ENCODE results near the gene SLC30A1. TPM values are rescaled to one million over a fixed set of nuclear protein-coding genes. Genes with fewer than 3 reads are reported as not detected.
A peak's percentile ranks its signal among the peaks of the same experiment; 100 is the strongest.

SLC30A1 gene
- total and polyA plus RNA-seq, 2 of the 13 experiments (the other 11 are each of a cell fraction or from before 2014, with no cell fraction given), result 5.9 to 24.4 TPM

GRCh38 chr1:211606332-211606913 lies 27.5 kb upstream of the SLC30A1 start:
- no peak overlapping the region for H2AFZ ChIP-seq (ENCODE audit: low read length)
- peak overlapping the region; percentile 54 for H3K9ac ChIP-seq (ENCODE audit: insufficient read depth, low read depth, low read length)
- H3K4me3 ChIP-seq (replicated peaks in 1 of 3; ENCODE audit: insufficient read depth in 1 of 3, low read depth in 2 of 3, low read length in 3 of 3), result peak overlapping the region; percentile 42 to 65 (median 48)
- H3K79me2 ChIP-seq (ENCODE audit: insufficient read depth, low read length), result peaks cover 23% of the 10 kb centered on the region
- CTCF ChIA-PET (ENCODE audit: low intra/inter-chr PET ratio, low total read pairs), result no interaction called here
- POLR2A ChIA-PET, result interaction anchor here (0.7 to 10.6 kb wide), 11 partner anchors 10 to 86 kb away, joined by 3 to 100 read pairs (median 4); partner anchors contain the start of gene SLC30A1
- no peaks in the 10 kb centered on the region for H4K20me1 ChIP-seq (ENCODE audit: insufficient read depth, low read length)
- DNase-seq (ENCODE audit: low spot score) (peak; percentile 53), FAIRE-seq (peak; percentile 62), ATAC-seq (peak; percentile 42)
- no peaks in the 10 kb centered on the region for H3K9me3 ChIP-seq (ENCODE audit: low read length)
- 48% methylated on average over 8 of the region's 8 CpGs for WGBS (ENCODE audit: low lambda C conversion rate)
- H3K27me3 ChIP-seq (ENCODE audit: control insufficient read depth in 1 of 2, insufficient read depth in 2 of 2, low read length in 2 of 2), result no peaks in the 10 kb centered on the region
- H3K27ac ChIP-seq (ENCODE audit: extremely low read length, insufficient read depth, low read length), result no peak overlapping the region
- in situ Hi-C loops (cut with HindIII; ENCODE audit: extremely low pct_ligation_motif_present, low pct_unique_long_range_greater_than_20kb) (no loop called here), intact Hi-C loops (cut with micrococcal nuclease; ENCODE audit: unreplicated experiment) (no loop called here)
- BruUV-seq (replicated peaks), result no TSS peak
- no peaks in the 10 kb centered on the region for H3K36me3 ChIP-seq (replicated peaks in 1 of 2; ENCODE audit: control insufficient read depth in 1 of 2, insufficient read depth in 2 of 2, low read length in 2 of 2)
- peak overlapping the region; percentile 68 for H3K4me2 ChIP-seq (ENCODE audit: low read depth, low read length)
- H3K4me1 ChIP-seq (ENCODE audit: insufficient read depth, low read length), result peaks cover 93% of the 10 kb centered on the region
- TF ChIP-seq HCFC1 (IDR thresholded peaks at IDR 0.05; ENCODE audit: low read depth, low read length), result no peak
- TF ChIP-seq NFYC (CRISPR knock-in tag; IDR thresholded peaks at IDR 0.05), result peak; percentile 14; the same call in 1 of the 2 replicates
- TF ChIP-seq NR0B2 (CRISPR knock-in tag; IDR thresholded peaks at IDR 0.05), result no peak
- peak; percentile 83 for TF ChIP-seq DRAP1 (CRISPR knock-in tag; IDR thresholded peaks at IDR 0.05)
- TF ChIP-seq E2F2 (CRISPR knock-in tag; IDR thresholded peaks at IDR 0.05; ENCODE audit: borderline replicate concordance), result no peak
- no peak for TF ChIP-seq CREB3 (CRISPR knock-in tag; IDR thresholded peaks at IDR 0.05)
- TF ChIP-seq CHD2 (IDR thresholded peaks at IDR 0.05; ENCODE audit: low read depth, low read length), result no peak
- peak; percentile 22; the same call in 1 of the 2 replicates for TF ChIP-seq POLR2G (IDR thresholded peaks at IDR 0.05; ENCODE audit: low read depth, low read length)
- TF ChIP-seq ZNF644 (CRISPR knock-in tag; IDR thresholded peaks at IDR 0.05; ENCODE audit: low read depth), result no peak
- no peak for TF ChIP-seq TEF (CRISPR knock-in tag; IDR thresholded peaks at IDR 0.05)
- TF ChIP-seq TCF7L2 (IDR thresholded peaks at IDR 0.05; ENCODE audit: low read depth, low read length), result no peak
- peak; percentile 43; the same call in 1 of the 2 replicates for TF ChIP-seq TAF1 (CRISPR knock-in tag; IDR thresholded peaks at IDR 0.05)
- TF ChIP-seq CHCHD3 (CRISPR knock-in tag; IDR thresholded peaks at IDR 0.05), result no peak
- TF ChIP-seq RBFOX2 (IDR thresholded peaks at IDR 0.05; ENCODE audit: low read depth, low read length), result 0 out of 2 replicates have a peak, but pooled peaks have one; percentile 31
- 0 out of 2 replicates have a peak, but pooled peaks have one; percentile 55 for TF ChIP-seq ZNF431 (CRISPR knock-in tag; IDR thresholded peaks at IDR 0.05; ENCODE audit: borderline replicate concordance, low read depth)

All from HepG2 (cell line).